HepG2 (cell line): ENCODE data around the gene NAIF1. TPM values are rescaled to one million over a fixed set of nuclear protein-coding genes. Genes with fewer than 3 reads are reported as not detected.

Source experiments
- BRCA1 ChIP-seq: sonication (generic); formaldehyde crosslinking; IDR thresholded peaks from 2 replicates; pipeline ENCODE4 v1.4.0; 2020; ENCODE audit warnings: missing genetic modification reagents
- CCAR2 ChIP-seq: fragments of 200-400 bp; formaldehyde crosslinking; optimal IDR thresholded peaks from 2 replicates; pipeline ENCODE3; 2018; ENCODE audit warnings: low read depth, mild to moderate bottlenecking, low read length, moderate library complexity
- POGZ ChIP-seq: sonication (generic); formaldehyde crosslinking; IDR thresholded peaks from 2 replicates; pipeline ENCODE4 v1.4.0; 2020; ENCODE audit warnings: mild to moderate bottlenecking, missing genetic modification reagents
- SIX4 ChIP-seq: sonication (generic); formaldehyde crosslinking; IDR thresholded peaks from 2 replicates; pipeline ENCODE4 v1.4.0; 2020; ENCODE audit warnings: missing genetic modification reagents
- SMAD1 ChIP-seq: sonication (generic); formaldehyde crosslinking; IDR thresholded peaks from 2 replicates; pipeline ENCODE4 v1.4.0; 2020; ENCODE audit warnings: missing genetic modification reagents, low read depth, mild to moderate bottlenecking, borderline replicate concordance
- ZNF101 ChIP-seq: sonication (generic); formaldehyde crosslinking; IDR thresholded peaks from 2 replicates; pipeline ENCODE4 v1.4.0; 2020; ENCODE audit warnings: mild to moderate bottlenecking, low read depth, missing genetic modification reagents, borderline replicate concordance
- ZNF251 ChIP-seq: sonication (generic); formaldehyde crosslinking; IDR thresholded peaks from 2 replicates; pipeline ENCODE4 v1.9.0; 2021; ENCODE audit warnings: mild to moderate bottlenecking, missing genetic modification reagents
- ZNF672 ChIP-seq: sonication (generic); formaldehyde crosslinking; IDR thresholded peaks from 2 replicates; pipeline ENCODE4 v1.8.1; 2022; ENCODE audit warnings: missing genetic modification reagents
- ZNF75D ChIP-seq: sonication (generic); formaldehyde crosslinking; IDR thresholded peaks from 2 replicates; pipeline ENCODE4 v1.8.1; 2023; ENCODE audit warnings: missing genetic modification reagents, mild to moderate bottlenecking, borderline replicate concordance
- ZNF839 ChIP-seq: sonication (generic); formaldehyde crosslinking; IDR thresholded peaks from 2 replicates; pipeline ENCODE4 v1.4.0; 2020; ENCODE audit warnings: missing genetic modification reagents, mild to moderate bottlenecking, borderline replicate concordance
- polyA plus RNA-seq, 8 experiments: library from polyadenylated mRNA; depleted of rRNA in 3 of 8; stranded (reverse) in 7 of 8; unstranded in 1 of 8; fragments of >200 nt; fragmentation: Illumina TruSeq in 4 of 8; extraction: Trizol in 4 of 8; gene quantifications; 2 replicates each; pipeline versions ENCODE4 v1.2.1 to v1.2.3, GENCODE V29; 2011 to 2016; ENCODE audit warnings: low read depth in 4 of 8, missing spikeins in 1 of 8, mixed read lengths in 1 of 8; ENCODE audit not compliant: insufficient read depth in 1 of 8
- total RNA-seq, 5 experiments: library from RNA; depleted of rRNA; stranded (reverse); fragments of >200 nt; fragmentation: Illumina TruSeq; extraction: Trizol; gene quantifications; 2 replicates each; pipeline ENCODE4 v1.2.3, GENCODE V29; 2016; ENCODE audit warnings: low read depth in 1 of 5
- TF ChIP-seq, protein P1 (sequence below): sonication (generic); formaldehyde crosslinking; IDR thresholded peaks from 2 replicates; pipeline ENCODE4 v1.4.0; 2020; ENCODE audit warnings: mild to moderate bottlenecking, missing genetic modification reagents, borderline replicate concordance
- TF ChIP-seq, protein P2 (sequence below): sonication (generic); formaldehyde crosslinking; conservative IDR thresholded peaks from 2 replicates; pipeline ENCODE4 v1.8.1; 2023; ENCODE audit warnings: missing genetic modification reagents
- TF ChIP-seq, protein P3 (sequence below): sonication (generic); formaldehyde crosslinking; IDR thresholded peaks from 2 replicates; pipeline ENCODE4 v1.8.1; 2023; ENCODE audit warnings: mild to moderate bottlenecking, missing genetic modification reagents
- TF ChIP-seq, protein P4 (sequence below): sonication (generic); formaldehyde crosslinking; IDR thresholded peaks from 2 replicates; pipeline ENCODE4 v1.5.0; 2020; ENCODE audit warnings: missing genetic modification reagents
- TF ChIP-seq, protein P5 (sequence below): sonication (generic); formaldehyde crosslinking; IDR thresholded peaks from 2 replicates; pipeline ENCODE4 v1.8.1; 2023; ENCODE audit warnings: mild to moderate bottlenecking, missing genetic modification reagents
- TF ChIP-seq, protein P6 (sequence below): sonication (generic); formaldehyde crosslinking; IDR thresholded peaks from 2 replicates; pipeline ENCODE4 v1.4.0; 2020; ENCODE audit warnings: missing genetic modification reagents; ENCODE audit errors: not compliant biosample characterization
- TF ChIP-seq, protein P7 (sequence below): sonication (generic); formaldehyde crosslinking; IDR thresholded peaks from 2 replicates; pipeline ENCODE4 v1.5.0; 2020; ENCODE audit warnings: mild to moderate bottlenecking, missing genetic modification reagents, borderline replicate concordance
- TF ChIP-seq, protein P8 (sequence below): sonication (generic); formaldehyde crosslinking; IDR thresholded peaks from 2 replicates; pipeline ENCODE4 v1.8.0; 2022; ENCODE audit warnings: low read depth, missing genetic modification reagents

The NAIF1 gene
- total and polyA plus RNA-seq, 2 of the 13 experiments (the other 11 are each of a cell fraction or from before 2014, with no cell fraction given) = 6.0 to 6.9 TPM

DNA sequence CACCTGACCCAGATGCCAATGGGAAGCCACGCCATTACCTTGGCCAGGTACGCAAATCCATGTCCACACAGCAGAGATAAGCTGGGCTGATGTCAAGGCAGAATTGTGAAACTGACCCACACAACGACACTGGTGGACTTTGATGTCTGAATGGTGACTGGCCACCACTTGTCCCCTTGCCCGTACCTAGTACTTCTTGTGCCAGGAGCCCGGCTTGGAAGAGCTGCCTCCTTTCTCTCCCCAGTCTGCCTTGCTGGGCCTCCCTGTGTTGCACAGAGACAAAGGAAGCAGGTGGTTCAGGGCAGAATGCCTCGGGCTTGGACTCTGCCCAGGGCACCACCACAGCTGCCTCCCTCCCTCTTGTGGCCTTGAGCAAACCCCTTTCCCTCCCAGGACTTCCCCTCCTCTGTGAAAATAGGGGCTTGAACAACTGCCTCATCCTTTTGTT lies 37.1 kb upstream of the NAIF1 start (continued):
- TF ChIP-seq ZNF672 (CRISPR knock-in tag) (no peak), SMAD1 (CRISPR knock-in tag) (no peak), SIX4 (0 out of 2 replicates have a peak, but pooled peaks have one; percentile 41), ZNF75D (CRISPR knock-in tag) (no peak), ZNF101 (no peak), BRCA1 (no peak), CCAR2 (no peak), POGZ (0 out of 2 replicates have a peak, but pooled peaks have one; percentile 26), ZNF839 (CRISPR knock-in tag) (no peak), ZNF251 (CRISPR knock-in tag) (no peak)
- TF ChIP-seq, protein P1, sequence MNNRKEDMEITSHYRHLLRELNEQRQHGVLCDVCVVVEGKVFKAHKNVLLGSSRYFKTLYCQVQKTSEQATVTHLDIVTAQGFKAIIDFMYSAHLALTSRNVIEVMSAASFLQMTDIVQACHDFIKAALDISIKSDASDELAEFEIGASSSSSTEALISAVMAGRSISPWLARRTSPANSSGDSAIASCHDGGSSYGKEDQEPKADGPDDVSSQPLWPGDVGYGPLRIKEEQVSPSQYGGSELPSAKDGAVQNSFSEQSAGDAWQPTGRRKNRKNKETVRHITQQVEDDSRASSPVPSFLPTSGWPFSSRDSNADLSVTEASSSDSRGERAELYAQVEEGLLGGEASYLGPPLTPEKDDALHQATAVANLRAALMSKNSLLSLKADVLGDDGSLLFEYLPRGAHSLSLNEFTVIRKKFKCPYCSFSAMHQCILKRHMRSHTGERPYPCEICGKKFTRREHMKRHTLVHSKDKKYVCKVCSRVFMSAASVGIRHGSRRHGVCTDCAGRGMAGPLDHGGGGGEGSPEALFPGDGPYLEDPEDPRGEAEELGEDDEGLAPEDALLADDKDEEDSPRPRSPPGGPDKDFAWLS = no peak
- TF ChIP-seq, protein P2, sequence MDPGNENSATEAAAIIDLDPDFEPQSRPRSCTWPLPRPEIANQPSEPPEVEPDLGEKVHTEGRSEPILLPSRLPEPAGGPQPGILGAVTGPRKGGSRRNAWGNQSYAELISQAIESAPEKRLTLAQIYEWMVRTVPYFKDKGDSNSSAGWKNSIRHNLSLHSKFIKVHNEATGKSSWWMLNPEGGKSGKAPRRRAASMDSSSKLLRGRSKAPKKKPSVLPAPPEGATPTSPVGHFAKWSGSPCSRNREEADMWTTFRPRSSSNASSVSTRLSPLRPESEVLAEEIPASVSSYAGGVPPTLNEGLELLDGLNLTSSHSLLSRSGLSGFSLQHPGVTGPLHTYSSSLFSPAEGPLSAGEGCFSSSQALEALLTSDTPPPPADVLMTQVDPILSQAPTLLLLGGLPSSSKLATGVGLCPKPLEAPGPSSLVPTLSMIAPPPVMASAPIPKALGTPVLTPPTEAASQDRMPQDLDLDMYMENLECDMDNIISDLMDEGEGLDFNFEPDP = no peak
- TF ChIP-seq, protein P3, sequence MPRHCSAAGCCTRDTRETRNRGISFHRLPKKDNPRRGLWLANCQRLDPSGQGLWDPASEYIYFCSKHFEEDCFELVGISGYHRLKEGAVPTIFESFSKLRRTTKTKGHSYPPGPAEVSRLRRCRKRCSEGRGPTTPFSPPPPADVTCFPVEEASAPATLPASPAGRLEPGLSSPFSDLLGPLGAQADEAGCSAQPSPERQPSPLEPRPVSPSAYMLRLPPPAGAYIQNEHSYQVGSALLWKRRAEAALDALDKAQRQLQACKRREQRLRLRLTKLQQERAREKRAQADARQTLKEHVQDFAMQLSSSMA (CRISPR knock-in tag) = no peak
- TF ChIP-seq, protein P4, sequence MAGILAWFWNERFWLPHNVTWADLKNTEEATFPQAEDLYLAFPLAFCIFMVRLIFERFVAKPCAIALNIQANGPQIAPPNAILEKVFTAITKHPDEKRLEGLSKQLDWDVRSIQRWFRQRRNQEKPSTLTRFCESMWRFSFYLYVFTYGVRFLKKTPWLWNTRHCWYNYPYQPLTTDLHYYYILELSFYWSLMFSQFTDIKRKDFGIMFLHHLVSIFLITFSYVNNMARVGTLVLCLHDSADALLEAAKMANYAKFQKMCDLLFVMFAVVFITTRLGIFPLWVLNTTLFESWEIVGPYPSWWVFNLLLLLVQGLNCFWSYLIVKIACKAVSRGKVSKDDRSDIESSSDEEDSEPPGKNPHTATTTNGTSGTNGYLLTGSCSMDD = no peak
- TF ChIP-seq, protein P5, sequence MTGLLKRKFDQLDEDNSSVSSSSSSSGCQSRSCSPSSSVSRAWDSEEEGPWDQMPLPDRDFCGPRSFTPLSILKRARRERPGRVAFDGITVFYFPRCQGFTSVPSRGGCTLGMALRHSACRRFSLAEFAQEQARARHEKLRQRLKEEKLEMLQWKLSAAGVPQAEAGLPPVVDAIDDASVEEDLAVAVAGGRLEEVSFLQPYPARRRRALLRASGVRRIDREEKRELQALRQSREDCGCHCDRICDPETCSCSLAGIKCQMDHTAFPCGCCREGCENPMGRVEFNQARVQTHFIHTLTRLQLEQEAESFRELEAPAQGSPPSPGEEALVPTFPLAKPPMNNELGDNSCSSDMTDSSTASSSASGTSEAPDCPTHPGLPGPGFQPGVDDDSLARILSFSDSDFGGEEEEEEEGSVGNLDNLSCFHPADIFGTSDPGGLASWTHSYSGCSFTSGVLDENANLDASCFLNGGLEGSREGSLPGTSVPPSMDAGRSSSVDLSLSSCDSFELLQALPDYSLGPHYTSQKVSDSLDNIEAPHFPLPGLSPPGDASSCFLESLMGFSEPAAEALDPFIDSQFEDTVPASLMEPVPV (CRISPR knock-in tag) = peak; percentile 63; the same call in 1 of the 2 replicates
- TF ChIP-seq, protein P6, sequence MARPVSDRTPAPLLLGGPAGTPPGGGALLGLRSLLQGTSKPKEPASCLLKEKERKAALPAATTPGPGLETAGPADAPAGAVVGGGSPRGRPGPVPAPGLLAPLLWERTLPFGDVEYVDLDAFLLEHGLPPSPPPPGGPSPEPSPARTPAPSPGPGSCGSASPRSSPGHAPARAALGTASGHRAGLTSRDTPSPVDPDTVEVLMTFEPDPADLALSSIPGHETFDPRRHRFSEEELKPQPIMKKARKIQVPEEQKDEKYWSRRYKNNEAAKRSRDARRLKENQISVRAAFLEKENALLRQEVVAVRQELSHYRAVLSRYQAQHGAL (CRISPR knock-in tag) = no peak
- TF ChIP-seq, protein P7, sequence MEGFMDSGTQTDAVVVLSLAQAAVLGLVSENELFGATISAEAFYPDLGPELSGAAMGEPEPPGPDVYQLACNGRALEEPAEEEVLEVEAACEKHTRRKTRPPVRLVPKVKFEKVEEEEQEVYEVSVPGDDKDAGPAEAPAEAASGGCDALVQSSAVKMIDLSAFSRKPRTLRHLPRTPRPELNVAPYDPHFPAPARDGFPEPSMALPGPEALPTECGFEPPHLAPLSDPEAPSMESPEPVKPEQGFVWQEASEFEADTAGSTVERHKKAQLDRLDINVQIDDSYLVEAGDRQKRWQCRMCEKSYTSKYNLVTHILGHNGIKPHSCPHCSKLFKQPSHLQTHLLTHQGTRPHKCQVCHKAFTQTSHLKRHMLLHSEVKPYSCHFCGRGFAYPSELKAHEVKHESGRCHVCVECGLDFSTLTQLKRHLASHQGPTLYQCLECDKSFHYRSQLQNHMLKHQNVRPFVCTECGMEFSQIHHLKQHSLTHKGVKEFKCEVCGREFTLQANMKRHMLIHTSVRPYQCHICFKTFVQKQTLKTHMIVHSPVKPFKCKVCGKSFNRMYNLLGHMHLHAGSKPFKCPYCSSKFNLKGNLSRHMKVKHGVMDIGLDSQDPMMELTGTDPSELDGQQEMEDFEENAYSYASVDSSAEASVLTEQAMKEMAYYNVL (CRISPR knock-in tag) = peak; percentile 94
- TF ChIP-seq, protein P8, sequence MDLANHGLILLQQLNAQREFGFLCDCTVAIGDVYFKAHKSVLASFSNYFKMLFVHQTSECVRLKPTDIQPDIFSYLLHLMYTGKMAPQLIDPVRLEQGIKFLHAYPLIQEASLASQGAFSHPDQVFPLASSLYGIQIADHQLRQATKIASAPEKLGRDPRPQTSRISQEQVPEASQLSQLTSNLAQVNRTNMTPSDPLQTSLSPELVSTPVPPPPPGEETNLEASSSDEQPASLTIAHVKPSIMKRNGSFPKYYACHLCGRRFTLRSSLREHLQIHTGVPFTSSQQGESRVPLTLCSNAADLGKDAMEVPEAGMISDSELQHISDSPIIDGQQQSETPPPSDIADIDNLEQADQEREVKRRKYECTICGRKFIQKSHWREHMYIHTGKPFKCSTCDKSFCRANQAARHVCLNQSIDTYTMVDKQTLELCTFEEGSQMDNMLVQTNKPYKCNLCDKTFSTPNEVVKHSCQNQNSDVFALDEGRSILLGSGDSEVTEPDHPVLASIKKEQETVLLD (CRISPR knock-in tag) = no peak
